NCI-H748 (cell line): ENCODE measurements around the gene HNRNPDL.
"Not testable (repeated sequence)": the region's sequence is repeated elsewhere in the genome, so short reads cannot be mapped to it uniquely, and the experiment has no call there.

Experiments
- DNase-seq: peaks from one replicate; lab custom pipeline; 2025; ENCODE audit not compliant: unreplicated experiment; lab: John Stamatoyannopoulos, UW

The HNRNPDL gene

DNA sequence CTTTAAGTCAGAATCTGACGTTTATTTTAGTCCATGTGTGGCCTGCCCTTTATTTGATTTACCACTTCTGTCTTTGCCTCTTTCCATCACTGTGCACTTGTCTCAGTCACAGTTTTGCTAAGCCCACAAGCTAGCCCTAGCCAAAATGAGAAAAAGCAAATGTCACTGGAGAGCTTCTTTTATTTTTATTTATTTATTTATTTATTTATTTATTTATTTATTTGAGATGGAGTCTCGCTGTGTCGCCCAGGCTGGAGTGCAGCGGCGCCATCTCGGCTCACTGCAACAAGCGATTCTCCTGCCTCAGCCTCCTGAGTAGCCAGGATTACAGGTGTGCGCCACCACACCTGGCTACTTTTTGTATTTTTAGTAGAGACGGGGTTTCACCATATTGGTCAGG lies 40.2 kb downstream of the HNRNPDL start:
- not testable (repeated sequence) for DNase-seq

DNA sequence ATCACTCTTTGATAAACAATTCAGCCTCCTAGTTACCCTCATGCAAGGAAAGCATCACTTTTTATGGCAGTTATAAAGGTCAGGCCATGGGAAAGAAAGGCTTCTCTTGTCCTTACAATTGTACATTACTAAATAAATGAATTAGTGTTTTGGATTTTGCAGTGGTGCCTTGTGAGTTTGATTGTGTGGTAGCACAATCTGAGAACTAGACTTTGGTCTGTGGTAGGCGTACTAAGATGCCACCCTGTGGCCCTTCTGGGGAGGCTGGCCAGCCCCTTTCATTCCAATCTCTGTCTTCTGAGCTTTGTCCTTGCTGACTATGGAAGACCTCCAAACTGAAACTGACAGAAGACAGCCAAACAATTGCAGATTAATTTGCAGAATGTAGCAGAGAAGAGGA lies 41.9 kb downstream of the HNRNPDL start:
- no peak for DNase-seq

DNA sequence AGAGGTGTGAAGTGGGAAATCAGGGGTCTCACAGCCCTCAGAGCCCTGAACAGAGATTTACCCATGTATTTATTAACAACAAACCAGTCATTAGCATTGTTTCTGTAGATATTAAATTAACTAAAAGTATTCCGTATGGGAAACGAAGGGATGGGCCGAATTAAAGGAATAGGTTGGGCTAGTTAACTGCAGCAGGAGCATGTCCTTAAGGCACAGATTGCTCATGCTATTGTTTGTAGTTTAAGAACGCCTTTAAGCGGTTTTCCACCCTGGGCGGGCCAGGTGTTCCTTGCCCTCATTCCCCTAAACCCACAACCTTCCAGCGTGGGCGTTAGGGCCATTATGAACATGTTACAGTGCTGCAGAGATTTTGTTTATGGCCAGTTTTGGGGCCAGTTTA lies 44.0 kb downstream of the HNRNPDL start:
- DNase-seq: not testable (repeated sequence)

DNA sequence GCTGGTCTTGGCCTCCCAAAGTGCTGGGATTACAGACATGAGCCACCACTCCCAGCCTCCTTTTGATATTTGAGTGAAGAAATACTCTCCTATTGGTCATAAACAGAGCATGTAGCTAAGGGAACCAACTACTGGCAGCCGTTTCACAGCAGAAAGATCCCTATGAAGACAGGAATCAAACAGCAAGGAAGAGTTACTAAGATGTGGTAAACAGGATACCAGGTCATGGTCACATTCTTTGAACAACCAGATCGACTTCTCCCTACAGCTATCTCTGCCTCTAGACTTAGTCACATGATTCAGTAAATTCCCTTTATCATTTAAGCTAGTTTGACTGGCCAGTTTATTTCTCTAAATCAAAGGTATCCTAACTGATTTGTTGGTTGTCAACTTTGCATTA lies 47.5 kb downstream of the HNRNPDL start:
- no peak for DNase-seq

DNA sequence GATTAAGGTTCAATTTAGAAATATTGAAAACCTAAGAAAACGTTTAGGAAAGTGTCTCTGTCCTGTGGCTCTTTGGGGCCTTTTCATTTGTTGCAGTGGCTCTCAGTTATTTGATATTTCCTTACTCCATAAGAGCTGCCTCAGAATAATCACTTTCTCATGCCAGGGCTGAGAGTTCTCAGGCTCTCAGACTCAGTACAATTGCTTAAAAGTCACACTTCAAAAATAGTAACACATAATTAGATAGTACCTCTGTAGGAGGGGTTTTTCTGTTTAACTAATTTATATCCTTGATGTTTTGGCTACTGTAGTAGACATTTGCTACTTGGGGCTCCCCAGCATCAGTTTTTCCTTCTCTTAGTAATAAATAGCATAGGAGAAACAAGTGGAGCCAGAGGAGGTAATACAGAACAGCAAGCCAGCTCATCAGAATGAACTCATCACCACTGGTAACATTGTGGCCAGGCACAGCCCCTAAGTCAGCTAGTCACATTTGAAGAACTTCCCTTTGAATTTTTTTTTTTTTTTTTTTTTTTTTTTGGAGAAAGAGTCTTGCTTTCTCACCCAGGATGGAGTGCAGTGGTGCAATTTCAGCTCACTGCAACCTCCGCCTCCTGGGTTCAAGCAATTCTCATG lies 48.5 kb downstream of the HNRNPDL start:
- no peak for DNase-seq

DNA sequence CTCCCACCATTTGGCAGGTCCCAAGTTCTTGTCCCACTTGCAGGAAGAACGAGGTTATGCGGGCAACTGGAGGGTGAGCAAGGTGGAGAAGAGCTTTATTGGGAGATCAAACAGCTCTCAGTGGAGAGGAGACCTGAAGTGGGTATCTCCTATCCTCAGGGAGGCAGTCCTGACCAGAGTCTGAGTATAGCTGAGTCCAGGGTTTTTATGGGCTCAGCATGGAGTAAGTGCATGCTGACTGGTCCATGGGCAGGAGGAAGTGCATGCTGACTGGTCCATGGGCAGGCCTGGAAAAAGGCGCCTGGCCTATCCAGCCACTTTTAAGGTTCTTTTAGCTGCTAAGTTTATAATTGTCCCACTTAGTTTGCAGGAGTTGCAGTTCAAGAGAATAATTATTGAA lies 49.0 kb downstream of the HNRNPDL start:
- DNase-seq: no peak

DNA sequence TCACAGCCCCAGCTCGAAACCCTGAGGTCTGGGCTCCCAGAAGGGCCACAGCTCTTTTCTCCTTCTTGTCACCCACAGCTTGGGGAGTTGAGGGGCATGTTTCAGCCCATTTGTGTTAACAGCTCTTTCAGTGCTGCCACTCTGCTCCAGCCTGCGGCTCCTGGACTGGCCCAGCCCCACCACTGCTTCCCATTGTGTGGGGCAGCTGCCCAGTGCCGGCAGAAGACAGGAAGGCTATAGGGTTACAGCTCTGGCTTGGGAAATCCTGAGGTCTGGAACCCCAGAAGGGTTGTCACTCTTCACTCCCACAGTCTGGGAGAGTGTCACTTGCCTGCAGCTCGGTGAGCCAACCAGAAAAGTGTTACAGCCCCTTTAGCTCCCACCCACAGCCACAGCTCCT lies 49.4 kb downstream of the HNRNPDL start:
- no peak for DNase-seq

DNA sequence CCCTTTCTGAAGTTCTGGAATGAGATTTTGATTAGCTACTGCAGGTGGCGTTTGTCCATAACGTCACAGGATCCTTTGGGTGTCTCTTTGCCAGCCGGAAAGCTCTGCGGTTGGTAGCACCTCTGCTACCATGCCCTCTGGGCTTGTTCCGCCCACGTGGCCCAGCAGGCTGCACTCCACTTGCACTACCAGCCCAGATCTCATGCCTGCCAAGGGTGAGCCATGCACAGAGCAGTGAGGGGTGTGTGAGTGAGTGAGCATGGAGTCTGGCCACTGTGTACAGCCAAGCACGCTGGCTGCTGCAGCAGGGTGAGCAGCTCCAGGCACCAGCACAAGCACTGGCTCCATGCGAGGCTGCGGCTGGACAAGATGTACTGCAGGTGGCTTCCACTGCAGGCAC lies 49.9 kb downstream of the HNRNPDL start:
- DNase-seq: no peak

DNA sequence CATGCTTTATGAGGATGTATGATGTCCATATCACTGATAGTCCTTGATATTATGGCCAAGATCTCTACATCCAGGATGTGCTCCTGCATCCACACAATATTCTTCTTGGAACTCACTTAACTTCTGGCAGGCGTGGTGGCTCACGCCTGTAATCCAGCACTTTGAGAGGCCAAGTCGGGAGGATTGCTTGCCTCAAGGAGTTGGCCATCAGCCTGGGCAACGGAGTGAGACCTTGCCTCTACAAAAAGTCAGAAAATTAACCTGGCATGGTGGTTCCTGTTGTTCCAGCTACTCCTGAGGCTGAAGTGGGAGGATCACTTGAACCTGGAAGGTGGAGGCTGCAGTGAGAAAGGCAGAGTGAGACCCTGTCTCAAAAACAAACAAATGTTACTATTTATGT lies 54.2 kb downstream of the HNRNPDL start:
- DNase-seq: no peak

DNA sequence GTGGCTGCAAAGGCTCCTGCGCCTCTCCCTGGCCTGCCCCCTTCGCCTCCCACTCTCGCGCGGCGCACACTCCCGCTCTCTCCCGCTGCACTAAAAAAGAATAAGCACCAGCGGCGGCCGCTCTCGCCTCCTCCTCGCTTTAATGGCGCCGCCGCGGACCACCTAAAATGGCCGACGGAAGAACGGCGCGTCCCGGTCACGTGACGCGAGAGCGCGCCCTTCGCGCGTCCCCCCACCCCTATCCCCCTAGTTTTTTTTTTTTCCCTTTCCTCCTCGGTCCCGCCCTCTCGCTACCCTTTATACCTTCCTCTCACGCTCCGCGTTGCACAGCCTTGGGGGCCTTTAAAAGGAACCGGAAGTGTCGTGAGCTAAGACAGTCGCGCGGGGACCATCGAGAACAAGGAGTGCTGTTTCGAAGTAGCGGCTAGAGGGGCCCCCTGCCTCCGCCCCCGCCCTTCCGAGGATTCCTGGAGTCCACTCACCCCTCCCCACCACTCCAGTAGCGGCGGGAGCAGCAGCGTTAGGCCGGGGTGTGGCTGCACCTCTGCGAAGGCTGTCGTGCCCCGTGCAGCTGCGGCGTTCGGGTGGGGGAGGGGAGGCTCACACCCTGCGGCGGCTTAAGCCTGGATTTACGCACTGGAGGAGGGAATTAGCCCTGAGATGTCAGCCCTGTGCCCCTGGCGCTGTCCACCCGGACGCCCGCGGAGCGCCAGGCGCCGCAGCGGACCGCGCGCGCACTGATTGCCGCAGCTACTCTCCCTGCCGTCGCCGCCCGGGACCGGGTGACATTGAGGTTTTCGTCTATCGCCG lies 56.2 kb downstream of the HNRNPDL start, which contains the start of gene HNRNPD:
Gene HNRNPD (minus strand): TSS at position 176 of the 810 bp plus-strand sequence. CDS start 313 bp downstream, outside the sequence.
- DNase-seq: peak; percentile 99

DNA sequence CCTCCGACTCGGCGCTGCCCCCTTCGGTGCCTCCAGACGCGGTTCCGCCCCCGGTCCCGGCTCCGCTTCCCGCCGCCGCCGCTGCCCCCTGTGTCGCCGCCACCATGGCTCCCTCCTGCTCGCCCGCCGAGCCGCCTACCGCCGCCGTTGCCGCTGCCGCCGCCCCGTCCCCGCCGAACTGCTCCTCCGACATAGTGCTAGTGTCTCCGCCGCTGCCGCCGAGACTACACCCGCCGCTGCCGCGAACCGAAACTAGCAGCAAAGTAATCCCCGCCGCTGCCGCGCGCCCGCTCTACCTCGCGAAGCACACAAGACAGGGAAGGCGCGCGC lies 56.8 kb downstream of the HNRNPDL start:
- DNase-seq: no peak
